HG02763 (cell line): ENCODE measurements around the gene KIAA1210.
"Not testable (repeated sequence)": the region's sequence is repeated elsewhere in the genome, so short reads cannot be mapped to it uniquely, and the experiment has no call there.

ENCODE experiments used
- ATAC-seq: cut with Tn5 transposase; IDR thresholded peaks from one replicate; pipeline ENCODE4 v1.9.1; 2021; ENCODE audit warnings: mild to moderate bottlenecking, moderate library complexity; ENCODE audit not compliant: unreplicated experiment

Gene KIAA1210

DNA sequence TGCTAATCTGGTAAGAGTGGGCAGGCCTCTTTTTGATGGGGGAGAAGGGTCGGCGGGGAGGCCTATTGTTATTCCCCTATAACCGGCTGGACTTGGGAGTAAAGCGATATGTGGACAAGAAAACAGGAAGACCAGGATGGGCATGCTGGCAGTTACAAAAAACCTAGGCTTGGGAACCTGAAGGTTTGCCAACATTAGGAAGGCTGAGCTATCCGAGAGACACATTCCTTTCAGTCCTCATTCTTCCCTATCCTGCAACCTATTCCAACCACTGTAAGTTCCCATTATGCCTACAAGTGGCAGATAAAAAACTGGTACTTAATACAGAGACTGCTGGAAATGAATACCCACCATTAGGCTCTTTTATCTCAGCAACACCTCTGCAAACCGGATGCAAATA lies 87.2 kb downstream of the KIAA1210 start:
- ATAC-seq = no peak

DNA sequence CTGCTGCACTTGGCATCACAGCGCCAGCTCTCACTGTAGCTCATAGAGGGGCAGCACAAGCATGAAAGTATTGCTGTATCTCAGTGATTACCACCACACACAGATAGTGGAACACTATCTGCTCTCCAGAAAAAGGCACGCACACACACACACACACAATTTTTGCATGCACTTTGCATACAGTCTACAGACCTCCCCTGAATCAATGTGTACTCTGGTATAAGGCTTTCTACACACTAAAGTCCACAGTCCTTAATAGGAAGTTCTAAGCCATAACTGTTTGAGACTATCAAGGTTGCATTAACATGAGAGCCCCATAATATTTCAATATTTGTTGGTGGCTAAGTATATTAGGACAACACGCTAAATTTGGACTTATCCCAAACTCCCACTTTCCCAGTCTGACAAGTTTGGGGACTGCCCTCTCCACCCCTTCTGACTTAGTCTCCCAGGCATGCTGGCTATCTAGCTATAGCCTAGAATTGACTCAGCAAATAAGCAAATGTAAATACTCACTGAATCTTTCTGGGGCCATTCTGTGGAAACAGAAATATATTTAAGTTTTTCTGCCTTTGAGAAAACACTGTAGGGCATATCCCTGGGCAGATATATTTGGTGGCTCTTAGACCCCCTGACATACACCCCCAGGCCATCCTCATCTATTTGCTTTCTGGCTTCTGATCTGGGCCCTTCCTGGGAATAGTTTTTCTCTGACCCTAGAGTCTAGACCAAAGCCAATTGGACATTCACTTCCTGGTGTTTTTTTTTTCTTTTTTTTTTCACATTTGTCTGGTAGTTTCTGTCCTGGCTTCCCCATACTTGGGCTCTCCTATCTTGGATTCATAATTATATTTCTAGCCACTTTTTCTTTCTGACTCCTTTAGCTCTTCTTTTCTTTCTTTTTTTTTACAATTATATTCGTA lies 91.2 kb downstream of the KIAA1210 start:
- no peak for ATAC-seq

DNA sequence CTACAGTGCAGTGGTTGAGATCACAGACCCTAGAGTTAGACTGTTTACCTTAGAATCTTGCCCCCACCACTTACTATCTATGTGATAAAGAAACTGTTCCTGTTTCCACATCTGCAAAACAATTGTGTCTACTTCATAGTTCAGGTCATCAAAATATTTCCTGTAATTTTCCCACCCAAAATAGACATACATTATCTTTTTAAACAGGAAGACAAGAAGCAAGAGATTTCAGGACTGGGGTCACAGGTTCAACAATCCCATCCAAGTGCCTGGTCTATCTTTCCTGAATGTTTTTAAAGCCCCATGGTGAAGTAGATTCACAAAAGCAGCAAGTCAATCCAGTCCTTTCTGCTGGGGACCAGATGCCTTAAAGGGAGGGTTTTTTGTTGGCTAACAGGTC lies 96.6 kb downstream of the KIAA1210 start:
- ATAC-seq = no peak

- ATAC-seq = not testable (repeated sequence)
Observed at GRCh38 chrX:119029656-119030055, 98.0 kb downstream of the KIAA1210 start.

DNA sequence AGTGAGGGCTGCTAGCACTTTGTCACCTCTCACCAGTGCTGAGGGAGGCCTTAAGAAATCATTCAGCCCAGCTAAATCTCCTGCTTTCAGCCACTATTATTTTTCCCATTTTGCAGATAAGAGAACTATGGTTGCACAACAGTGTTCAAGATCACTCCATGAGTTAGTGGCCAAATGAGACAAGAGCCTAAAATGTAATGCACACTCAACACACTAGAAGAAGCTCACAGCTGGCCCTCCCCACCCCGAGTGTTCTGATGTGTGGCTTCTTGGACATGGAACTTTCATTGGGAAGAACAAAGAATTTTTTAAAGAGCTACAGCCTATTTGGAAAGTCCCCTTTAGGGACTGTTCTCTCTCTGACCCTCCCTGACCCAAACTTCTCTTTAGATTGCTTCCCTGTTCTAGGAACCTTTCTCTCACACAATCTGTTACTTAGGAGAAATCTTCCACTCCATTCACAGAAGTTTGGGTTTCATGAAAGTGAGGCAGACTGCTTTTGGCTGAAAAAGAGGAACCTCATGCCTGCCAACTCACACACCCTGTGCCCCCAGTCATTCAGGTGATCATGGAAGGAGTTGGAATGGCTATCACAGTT lies 98.8 kb downstream of the KIAA1210 start:
- no peak for ATAC-seq
